Fibroblast of lung (primary cell): Measurements from ENCODE around the gene AMPD3. TPM values are rescaled to one million over a fixed set of nuclear protein-coding genes. Genes with fewer than 3 reads are reported as not detected.

Source experiments
- DNase-seq, 2 donors: peaks; one replicate each; pipeline versions ENCODE4 v3.0.0 to v3.0.0-alpha.2; 2010; ENCODE audit warnings: low read depth in 2 of 2
- H2AFZ ChIP-seq: 2 replicates; pipeline ENCODE4 v1.5.1; 2012; ENCODE audit warnings: low read length, control low read depth, inconsistent platforms
- H3K27ac ChIP-seq: 2 replicates; pipeline ENCODE4 v1.5.1; 2011; ENCODE audit warnings: low read length, control low read depth; ENCODE audit not compliant: insufficient read depth
- H3K27me3 ChIP-seq: 2 replicates; pipeline ENCODE4 v1.5.1; 2011; ENCODE audit warnings: mild to moderate bottlenecking, low read length; ENCODE audit not compliant: control insufficient read depth, insufficient read depth
- H3K36me3 ChIP-seq: 2 replicates; pipeline ENCODE4 v1.5.1; 2011; ENCODE audit warnings: low read length; ENCODE audit not compliant: control insufficient read depth, insufficient read depth
- H3K4me1 ChIP-seq: 2 replicates; pipeline ENCODE4 v1.5.1; 2011; ENCODE audit warnings: low read length; ENCODE audit not compliant: control insufficient read depth, insufficient read depth; ENCODE audit errors: extremely low read depth
- H3K4me2 ChIP-seq: 2 replicates; pipeline ENCODE4 v1.5.1; 2011; ENCODE audit warnings: low read length, control low read depth; ENCODE audit not compliant: insufficient read depth; ENCODE audit errors: extremely low read depth
- H3K4me3 ChIP-seq, 4 experiments: fragments of 200-600 bp in 1 of 4; sonication (generic) in 1 of 4; replicated peaks in 1 of 4; 2 replicates each; pipeline ENCODE4 v1.5.1; 2011 to 2016; ENCODE audit warnings: low read length in 4 of 4, low read depth in 3 of 4, mild to moderate bottlenecking in 3 of 4, control low read depth in 2 of 4, inconsistent platforms in 1 of 4, mixed read lengths in 1 of 4; ENCODE audit not compliant: insufficient read depth in 1 of 4; ENCODE audit errors: control extremely low read depth in 1 of 4
- H3K79me2 ChIP-seq: 2 replicates; pipeline ENCODE4 v1.5.1; 2012; ENCODE audit warnings: mild to moderate bottlenecking, low read length, inconsistent platforms; ENCODE audit not compliant: control insufficient read depth, insufficient read depth
- H3K9ac ChIP-seq: 2 replicates; pipeline ENCODE4 v1.5.1; 2011; ENCODE audit warnings: mild to moderate bottlenecking, low read length, control low read depth; ENCODE audit not compliant: insufficient read depth
- H3K9me3 ChIP-seq: 2 replicates; pipeline ENCODE4 v1.5.1; 2012; ENCODE audit warnings: low read depth, low read length; ENCODE audit not compliant: control insufficient read depth, insufficient read depth
- H4K20me1 ChIP-seq: 2 replicates; pipeline ENCODE4 v1.5.1; 2011; ENCODE audit warnings: low read length; ENCODE audit not compliant: control insufficient read depth, insufficient read depth; ENCODE audit errors: extremely low read depth
- EZH2 ChIP-seq: IDR thresholded peaks from 2 replicates; pipeline ENCODE4 v1.5.1; 2012; ENCODE audit warnings: low read length, control low read depth, mild to moderate bottlenecking; ENCODE audit errors: missing control alignments
- polyA plus RNA-seq, 2 donors: library from polyadenylated mRNA; depleted of rRNA in 1 of 2; stranded (reverse) in 1 of 2; unstranded in 1 of 2; fragments of >200 nt; gene quantifications; 2 replicates each; pipeline ENCODE4 v1.2.1, GENCODE V29; 2011 to 2012; ENCODE audit warnings: missing spikeins in 1 of 2
- total RNA-seq: library from RNA; depleted of rRNA; stranded (reverse); fragments of >200 nt; gene quantifications from 2 replicates; pipeline ENCODE4 v1.2.1, GENCODE V29; 2014
- TF ChIP-seq, protein P1 (sequence below), 2 donors: IDR thresholded peaks in 1 of 2; conservative IDR thresholded peaks in 1 of 2; 1 replicate in 1 of 2; 2 replicates in 1 of 2; pipeline ENCODE4 v1.5.1; 2011 to 2012; ENCODE audit warnings: low read length in 2 of 2, control low read depth in 1 of 2, inconsistent platforms in 1 of 2, low read depth in 1 of 2, mild to moderate bottlenecking in 1 of 2

The AMPD3 gene
- total and polyA plus RNA-seq, 2 donors (not counting 1 experiment from before 2014, with no cell fraction given), result 18.1 to 24.9 TPM

DNA sequence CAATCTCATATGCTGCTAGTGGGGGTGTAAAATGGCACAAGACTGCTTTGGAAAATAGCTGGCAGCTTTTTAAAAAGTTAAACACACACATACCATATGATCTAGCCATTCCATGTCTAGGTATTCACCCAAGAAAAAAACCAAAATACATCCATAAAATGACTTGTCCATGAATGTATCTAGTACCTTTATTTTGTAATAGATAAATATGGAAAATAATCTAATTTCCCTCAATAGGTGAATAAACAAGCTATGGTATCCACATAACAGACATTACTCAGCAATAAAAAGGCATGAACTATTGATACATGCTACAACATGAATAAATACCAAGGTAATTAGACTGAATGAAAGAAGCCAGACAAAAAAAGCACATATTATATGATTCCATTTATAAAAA lies 63.1 kb downstream of the AMPD3 start:
- Histone ChIP-seq H3K4me2 (no peak overlapping the region), H3K79me2 (no peaks in the 10 kb centered on the region), H3K27me3 (no peaks in the 10 kb centered on the region), H3K9ac (no peak overlapping the region), H2AFZ (no peak overlapping the region), H3K4me1 (peaks cover 2% of the 10 kb centered on the region), H3K9me3 (no peaks in the 10 kb centered on the region), H3K36me3 (peaks cover 2% of the 10 kb centered on the region), H4K20me1 (no peaks in the 10 kb centered on the region), H3K27ac (no peak overlapping the region), H3K4me3 (no peak overlapping the region)
- no peak for DNase-seq
- TF ChIP-seq, protein P1, sequence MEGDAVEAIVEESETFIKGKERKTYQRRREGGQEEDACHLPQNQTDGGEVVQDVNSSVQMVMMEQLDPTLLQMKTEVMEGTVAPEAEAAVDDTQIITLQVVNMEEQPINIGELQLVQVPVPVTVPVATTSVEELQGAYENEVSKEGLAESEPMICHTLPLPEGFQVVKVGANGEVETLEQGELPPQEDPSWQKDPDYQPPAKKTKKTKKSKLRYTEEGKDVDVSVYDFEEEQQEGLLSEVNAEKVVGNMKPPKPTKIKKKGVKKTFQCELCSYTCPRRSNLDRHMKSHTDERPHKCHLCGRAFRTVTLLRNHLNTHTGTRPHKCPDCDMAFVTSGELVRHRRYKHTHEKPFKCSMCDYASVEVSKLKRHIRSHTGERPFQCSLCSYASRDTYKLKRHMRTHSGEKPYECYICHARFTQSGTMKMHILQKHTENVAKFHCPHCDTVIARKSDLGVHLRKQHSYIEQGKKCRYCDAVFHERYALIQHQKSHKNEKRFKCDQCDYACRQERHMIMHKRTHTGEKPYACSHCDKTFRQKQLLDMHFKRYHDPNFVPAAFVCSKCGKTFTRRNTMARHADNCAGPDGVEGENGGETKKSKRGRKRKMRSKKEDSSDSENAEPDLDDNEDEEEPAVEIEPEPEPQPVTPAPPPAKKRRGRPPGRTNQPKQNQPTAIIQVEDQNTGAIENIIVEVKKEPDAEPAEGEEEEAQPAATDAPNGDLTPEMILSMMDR (conservative IDR thresholded peaks at IDR 0.05 in 1 of 2, IDR thresholded peaks at IDR 0.05 in 1 of 2; ENCODE audit: low read depth in 1 of 2, low read length in 2 of 2), result no peak
- TF ChIP-seq EZH2, result no peak

DNA sequence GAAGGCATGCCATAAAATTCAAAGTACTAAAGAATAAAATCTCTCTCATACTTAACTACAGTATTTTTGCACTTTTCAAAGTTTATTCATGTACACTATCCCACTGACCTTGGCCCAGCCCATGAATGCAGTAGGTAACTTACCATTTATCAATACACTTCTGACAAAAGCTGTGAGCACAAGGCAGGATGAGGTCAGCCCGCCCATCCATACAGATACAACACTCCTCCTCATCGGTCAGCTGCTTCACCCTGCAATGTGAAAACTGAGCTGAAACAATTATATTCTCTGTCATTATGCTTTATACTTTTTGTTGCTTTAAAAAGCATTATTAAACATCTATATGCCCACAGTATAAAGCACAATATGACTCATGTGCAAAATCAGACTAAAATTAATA lies 63.8 kb downstream of the AMPD3 start:
- no peaks in the 10 kb centered on the region for H3K27me3 ChIP-seq
- no peaks in the 10 kb centered on the region for H4K20me1 ChIP-seq
- H3K9me3 ChIP-seq, result no peaks in the 10 kb centered on the region
- no peak for DNase-seq
- H3K36me3 ChIP-seq, result peaks cover 2% of the 10 kb centered on the region
- no peaks in the 10 kb centered on the region for H3K79me2 ChIP-seq
- no peak overlapping the region for H3K27ac ChIP-seq
- H3K4me1 ChIP-seq, result peaks cover 2% of the 10 kb centered on the region
- no peak overlapping the region for H3K4me2 ChIP-seq
- TF ChIP-seq EZH2, result no peak
- TF ChIP-seq, protein P1 (conservative IDR thresholded peaks at IDR 0.05 in 1 of 2, IDR thresholded peaks at IDR 0.05 in 1 of 2; ENCODE audit: low read depth in 1 of 2, low read length in 2 of 2), result no peak
- H2AFZ ChIP-seq, result no peak overlapping the region
- H3K9ac ChIP-seq, result no peak overlapping the region
- H3K4me3 ChIP-seq, result no peak overlapping the region

DNA sequence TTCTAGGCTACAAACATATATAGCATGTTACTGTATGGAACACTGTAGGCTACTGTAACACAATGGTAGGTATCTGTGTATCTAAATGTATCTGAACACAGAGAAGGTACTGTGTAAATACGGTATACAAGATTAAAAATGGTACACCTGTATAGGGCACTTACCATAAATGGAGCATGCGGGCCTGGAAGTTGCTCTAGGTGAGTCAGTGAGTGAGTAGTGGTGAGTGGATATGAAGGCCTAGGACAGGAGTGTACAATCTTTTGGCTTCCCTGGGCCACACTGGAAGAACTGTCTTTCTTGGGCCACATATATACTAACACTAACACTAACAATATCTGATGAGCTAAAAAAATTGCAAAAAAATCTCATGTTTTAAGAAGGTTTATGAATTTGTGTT lies 64.6 kb downstream of the AMPD3 start:
- Histone ChIP-seq H3K9me3 (no peaks in the 10 kb centered on the region), H3K4me2 (no peak overlapping the region), H4K20me1 (no peaks in the 10 kb centered on the region), H3K4me3 (no peak overlapping the region), H3K79me2 (no peaks in the 10 kb centered on the region), H3K36me3 (peaks cover 2% of the 10 kb centered on the region), H3K27me3 (no peaks in the 10 kb centered on the region), H3K9ac (no peak overlapping the region), H2AFZ (no peak overlapping the region), H3K4me1 (no peaks in the 10 kb centered on the region), H3K27ac (no peak overlapping the region)
- no peak for DNase-seq
- no peak for TF ChIP-seq EZH2
- TF ChIP-seq, protein P1 (conservative IDR thresholded peaks at IDR 0.05 in 1 of 2, IDR thresholded peaks at IDR 0.05 in 1 of 2; ENCODE audit: low read depth in 1 of 2, low read length in 2 of 2), result no peak
